Measurements from ENCODE around the gene ARMC9.

ARMC9 gene

GRCh38 chr2:231321021-231321420 lies 122.6 kb downstream of the ARMC9 start:
- no peak for DNase-seq

- DNase-seq, result no peak
Observed at GRCh38 chr2:231321556-231322334, 123.3 kb downstream of the ARMC9 start.

- DNase-seq, result no peak
Observed at GRCh38 chr2:231323316-231323715, 124.9 kb downstream of the ARMC9 start.

- DNase-seq, result no peak
Observed at GRCh38 chr2:231325826-231326225, 127.4 kb downstream of the ARMC9 start.

GRCh38 chr2:231326404-231326803 lies 128.0 kb downstream of the ARMC9 start:
- no peak for DNase-seq

GRCh38 chr2:231330311-231330710 lies 131.9 kb downstream of the ARMC9 start:
- no peak for DNase-seq

- no peak for DNase-seq
Observed at GRCh38 chr2:231331533-231331932, 133.1 kb downstream of the ARMC9 start.

GRCh38 chr2:231332388-231332787 lies 134.0 kb downstream of the ARMC9 start:
- DNase-seq, result no peak

GRCh38 chr2:231332872-231333500 lies 134.6 kb downstream of the ARMC9 start:
- DNase-seq, result no peak

GRCh38 chr2:231334179-231334930 lies 135.9 kb downstream of the ARMC9 start:
- DNase-seq, result no peak

GRCh38 chr2:231334981-231335380 lies 136.6 kb downstream of the ARMC9 start:
- DNase-seq, result no peak

GRCh38 chr2:231335591-231335990 lies 137.2 kb downstream of the ARMC9 start:
- no peak for DNase-seq

GRCh38 chr2:231336236-231336635 lies 137.8 kb downstream of the ARMC9 start:
- DNase-seq, result no peak

- DNase-seq, result no peak
Observed at GRCh38 chr2:231336700-231337099, 138.3 kb downstream of the ARMC9 start.

GRCh38 chr2:231337807-231338759 lies 139.7 kb downstream of the ARMC9 start:
- no peak for DNase-seq

- DNase-seq, result no peak
Observed at GRCh38 chr2:231339316-231339715, 140.9 kb downstream of the ARMC9 start.

GRCh38 chr2:231341100-231341499 lies 142.7 kb downstream of the ARMC9 start:
- no peak for DNase-seq

- DNase-seq, result no peak
Observed at GRCh38 chr2:231342061-231342711, 143.8 kb downstream of the ARMC9 start.

- DNase-seq, result no peak
Observed at GRCh38 chr2:231343006-231343710, 144.7 kb downstream of the ARMC9 start.

- DNase-seq, result no peak
Observed at GRCh38 chr2:231343988-231344387, 145.6 kb downstream of the ARMC9 start.

- no peak for DNase-seq
Observed at GRCh38 chr2:231344851-231345250, 146.4 kb downstream of the ARMC9 start.
